WTC11 (cell line): Measurements from ENCODE around the gene PCBD2.

Source experiments
- CTCF ChIP-seq: fragments of 200-600 bp; IDR thresholded peaks from 2 replicates; pipeline ENCODE4 v1.8.0; 2022; ENCODE audit warnings: antibody characterized with exemption
- IRF1 ChIP-seq: sonication (generic); formaldehyde crosslinking; IDR thresholded peaks from 2 replicates; pipeline ENCODE4 v1.8.0; 2023; ENCODE audit warnings: missing genetic modification reagents
- ZNF263 ChIP-seq: sonication (generic); formaldehyde crosslinking; IDR thresholded peaks from 2 replicates; pipeline ENCODE4 v1.8.1; 2022; ENCODE audit warnings: low read depth, mild to moderate bottlenecking, moderate library complexity, missing genetic modification reagents
- ZNF396 ChIP-seq: fragments of 250-450 bp; sonication (Bioruptor Pico); IDR thresholded peaks from 2 replicates; pipeline ENCODE4 v1.8.0; 2021; ENCODE audit warnings: mild to moderate bottlenecking, moderate library complexity, borderline replicate concordance

- TF ChIP-seq CTCF (no peak), IRF1 (CRISPR knock-in tag) (no peak), ZNF396 (CRISPR knock-in tag) (no peak), ZNF263 (CRISPR knock-in tag) (no peak)
Observed at GRCh38 chr5:135010502-135011354, 105.8 kb downstream of the PCBD2 start.
